ENCODE results near the gene COX5A. TPM values are rescaled to one million over a fixed set of nuclear protein-coding genes. Genes with fewer than 3 reads are reported as not detected.

The COX5A gene
- total and polyA plus RNA-seq, 2 of the 4 experiments (the other 2 are of a cell fraction), result 39.8 to 141 TPM

- BruUV-seq (replicated peaks), result no TSS peak
- POLR2A ChIA-PET (ENCODE audit: unreplicated experiment), result interaction anchor here (0.6 kb wide), 1 partner anchor 25 kb away, joined by 3 read pairs; no protein-coding TSS in a partner anchor
- WGBS, 2 experiments (ENCODE audit: extremely low coverage in 2 of 2, insufficient read length in 1 of 2), result no CpG with 5 or more reads among the region's 3 CpGs
Measured at GRCh38 chr15:74924525-74924924, 13.3 kb downstream of the COX5A start.

More at GRCh38 chr15:74924525-74924924, 13.3 kb downstream of the COX5A start:
- H2AK9ac ChIP-seq (replicated peaks; ENCODE audit: low read depth, low read length, poor library complexity), result no peak overlapping the region
- no peak overlapping the region for H3K4me2 ChIP-seq (ENCODE audit: low read depth, low read length)
- CTCF ChIA-PET, result no interaction called here
- no peak overlapping the region for H3K27ac ChIP-seq (ENCODE audit: insufficient read depth, low read length)
- H4K91ac ChIP-seq (ENCODE audit: insufficient read depth, low read depth, low read length), result no peak overlapping the region
- 0 out of 2 replicates have a peak, but pooled peaks cover 2% of the 10 kb centered on the region for H3K4me1 ChIP-seq (ENCODE audit: control insufficient read depth, insufficient read depth, low read length)
- DNase-seq, result no peak
- H3K4ac ChIP-seq (ENCODE audit: low read depth, low read length), result no peak overlapping the region
- dilution Hi-C loops (cut with HindIII; ENCODE audit: low sequenced_read_pairs, unreplicated experiment) (no loop called here), intact Hi-C loops (cut with micrococcal nuclease) (no loop called here), in situ Hi-C loops (cut with MboI; ENCODE audit: low sequenced_read_pairs) (no loop called here)
- H4K20me1 ChIP-seq (ENCODE audit: insufficient read depth, low read length), result peaks cover 6% of the 10 kb centered on the region; the same call in 1 of the 2 replicates
- H2BK15ac ChIP-seq (ENCODE audit: low read depth, low read length), result no peak overlapping the region
- no peak overlapping the region for H4K5ac ChIP-seq (ENCODE audit: low read depth, low read length)
- H3K14ac ChIP-seq (replicated peaks; ENCODE audit: low read depth, low read length), result no peak overlapping the region
- H3K23ac ChIP-seq (ENCODE audit: low read depth, low read length), result no peak overlapping the region
- H3K9me3 ChIP-seq (ENCODE audit: control insufficient read depth, insufficient read depth, low read length), result no peaks in the 10 kb centered on the region
- no peak overlapping the region for H3K18ac ChIP-seq (ENCODE audit: low read depth, low read length)
- H2AK5ac ChIP-seq (ENCODE audit: low read depth, low read length), result no peak overlapping the region
- peaks cover 7 to 14% of the 10 kb centered on the region in 2 experiments; a peak in 3 of 4 replicates for H3K79me1 ChIP-seq (ENCODE audit: low read depth in 1 of 2, low read length in 2 of 2)
- no peak overlapping the region for H4K8ac ChIP-seq (ENCODE audit: low read depth in 2 of 2, low read length in 2 of 2)
- no peak overlapping the region for H3K9ac ChIP-seq (ENCODE audit: low read depth, low read length)
- peaks cover 37% of the 10 kb centered on the region for H3K36me3 ChIP-seq (ENCODE audit: control insufficient read depth, insufficient read depth, low read length)
- TF ChIP-seq RFX5 (IDR thresholded peaks at IDR 0.05; ENCODE audit: low read depth, low read length), result no peak
- no peak for TF ChIP-seq ELK1 (IDR thresholded peaks at IDR 0.05; ENCODE audit: borderline replicate concordance, low read depth, low read length)
- no peak for TF ChIP-seq USF2 (IDR thresholded peaks at IDR 0.05; ENCODE audit: low read depth, low read length)
- no peak for TF ChIP-seq CTCF (conservative IDR thresholded peaks at IDR 0.05; ENCODE audit: low read depth, low read length)
- TF ChIP-seq FOS (IDR thresholded peaks at IDR 0.05; ENCODE audit: low read depth, low read length), result no peak
- TF ChIP-seq MAZ (IDR thresholded peaks at IDR 0.05; ENCODE audit: borderline replicate concordance, low read depth, low read length), result no peak
- TF ChIP-seq CHD1 (IDR thresholded peaks at IDR 0.05; ENCODE audit: low read depth, low read length), result no peak
- no peak for TF ChIP-seq BHLHE40 (IDR thresholded peaks at IDR 0.05; ENCODE audit: low read depth, low read length)
- TF ChIP-seq MAFK (IDR thresholded peaks at IDR 0.05; ENCODE audit: low read depth, low read length), result no peak
- TF ChIP-seq NFE2L2 (IDR thresholded peaks at IDR 0.05; ENCODE audit: low read depth, low read length), result no peak
- no peak for TF ChIP-seq POLR2A (IDR thresholded peaks at IDR 0.05; ENCODE audit: low read depth, low read length)
- no peak for TF ChIP-seq SMC3 (IDR thresholded peaks at IDR 0.05; ENCODE audit: low read depth, low read length)
- TF ChIP-seq RAD21 (IDR thresholded peaks at IDR 0.05; ENCODE audit: low read length), result no peak
- TF ChIP-seq CEBPB (IDR thresholded peaks at IDR 0.05; ENCODE audit: low read depth, low read length), result no peak
- TF ChIP-seq RCOR1 (IDR thresholded peaks at IDR 0.05; ENCODE audit: insufficient replicate concordance, low read length), result no peak
- TF ChIP-seq MXI1 (IDR thresholded peaks at IDR 0.05; ENCODE audit: borderline replicate concordance, low read depth, low read length), result no peak
- no peak overlapping the region for H2AFZ ChIP-seq (replicated peaks; ENCODE audit: low read length, poor library complexity)
- H2BK5ac ChIP-seq (ENCODE audit: low read depth, low read length, poor library complexity, severe bottlenecking), result no peak overlapping the region
- ATAC-seq (ENCODE audit: low read depth), result no peak
- H2BK20ac ChIP-seq (ENCODE audit: low read depth, low read length), result no peak overlapping the region
- no peak overlapping the region for H3K4me3 ChIP-seq (ENCODE audit: insufficient read depth, low read depth, low read length)
- H3K56ac ChIP-seq (ENCODE audit: extremely low read depth, insufficient read depth, low read length), result no peak overlapping the region
- no peak overlapping the region for H2BK120ac ChIP-seq (ENCODE audit: low read depth, low read length)
- H3K27me3 ChIP-seq (ENCODE audit: control insufficient read depth, insufficient read depth, low read length), result no peaks in the 10 kb centered on the region
- H3K9me1 ChIP-seq (ENCODE audit: insufficient read depth, low read length), result 0 out of 2 replicates have a peak, but pooled peaks cover 3% of the 10 kb centered on the region
